ENCODE data around the gene STARD9.

DNA sequence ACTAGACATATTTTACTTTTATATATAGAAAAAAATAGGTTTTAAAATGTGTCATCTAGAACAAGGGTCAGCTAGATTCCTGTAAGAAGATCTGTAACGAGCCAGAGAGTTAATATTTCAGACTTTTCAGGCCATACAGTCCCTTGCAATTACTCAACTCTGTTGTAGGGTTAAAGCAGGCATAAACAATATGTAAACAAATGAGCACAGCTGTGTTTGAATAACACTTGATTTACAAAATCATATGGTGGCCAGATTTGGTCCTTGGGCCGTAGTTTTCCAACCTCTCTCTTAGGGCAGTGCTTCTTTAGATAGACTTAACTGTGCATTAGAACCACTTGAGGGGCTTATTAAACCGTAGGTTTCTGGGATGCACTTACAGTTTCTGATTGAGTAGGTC is 46.4 kb upstream of the STARD9 start:
- TF ChIP-seq ZNF462 (CRISPR knock-in tag; IDR thresholded peaks at IDR 0.05) (no peak), POLR2AphosphoS5 (IDR thresholded peaks at IDR 0.05; ENCODE audit: low read depth) (no peak), EZH2 (IDR thresholded peaks at IDR 0.05; ENCODE audit: low read depth, unreplicated experiment) (no peak), REST (IDR thresholded peaks at IDR 0.05; ENCODE audit: unreplicated experiment) (no peak)
- TF ChIP-seq, protein P1, sequence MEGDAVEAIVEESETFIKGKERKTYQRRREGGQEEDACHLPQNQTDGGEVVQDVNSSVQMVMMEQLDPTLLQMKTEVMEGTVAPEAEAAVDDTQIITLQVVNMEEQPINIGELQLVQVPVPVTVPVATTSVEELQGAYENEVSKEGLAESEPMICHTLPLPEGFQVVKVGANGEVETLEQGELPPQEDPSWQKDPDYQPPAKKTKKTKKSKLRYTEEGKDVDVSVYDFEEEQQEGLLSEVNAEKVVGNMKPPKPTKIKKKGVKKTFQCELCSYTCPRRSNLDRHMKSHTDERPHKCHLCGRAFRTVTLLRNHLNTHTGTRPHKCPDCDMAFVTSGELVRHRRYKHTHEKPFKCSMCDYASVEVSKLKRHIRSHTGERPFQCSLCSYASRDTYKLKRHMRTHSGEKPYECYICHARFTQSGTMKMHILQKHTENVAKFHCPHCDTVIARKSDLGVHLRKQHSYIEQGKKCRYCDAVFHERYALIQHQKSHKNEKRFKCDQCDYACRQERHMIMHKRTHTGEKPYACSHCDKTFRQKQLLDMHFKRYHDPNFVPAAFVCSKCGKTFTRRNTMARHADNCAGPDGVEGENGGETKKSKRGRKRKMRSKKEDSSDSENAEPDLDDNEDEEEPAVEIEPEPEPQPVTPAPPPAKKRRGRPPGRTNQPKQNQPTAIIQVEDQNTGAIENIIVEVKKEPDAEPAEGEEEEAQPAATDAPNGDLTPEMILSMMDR (conservative IDR thresholded peaks at IDR 0.05; ENCODE audit: low read depth in 2 of 2): no peak

Measured in GM23338 (cell line).